HepG2 (cell line): ENCODE data around the gene MAFF. TPM values are rescaled to one million over a fixed set of nuclear protein-coding genes. Genes with fewer than 3 reads are reported as not detected.

ENCODE experiments used
- ARNT2 ChIP-seq: sonication (generic); formaldehyde crosslinking; IDR thresholded peaks from 2 replicates; pipeline ENCODE4 v1.8.0; 2022; ENCODE audit warnings: mild to moderate bottlenecking, low read depth, missing genetic modification reagents, moderate library complexity
- BCL6 ChIP-seq: IDR thresholded peaks from 2 replicates; pipeline ENCODE4 v1.6.1; 2016; ENCODE audit warnings: missing genetic modification reagents, missing compliant biosample characterization
- CAMTA2 ChIP-seq: sonication (generic); formaldehyde crosslinking; IDR thresholded peaks from 2 replicates; pipeline ENCODE4 v1.4.0; 2020; ENCODE audit warnings: mild to moderate bottlenecking, missing genetic modification reagents, borderline replicate concordance
- ELF3 ChIP-seq: IDR thresholded peaks from 2 replicates; pipeline ENCODE4 v1.6.1; 2016; ENCODE audit warnings: missing genetic modification reagents, missing compliant biosample characterization
- HMG20A ChIP-seq: IDR thresholded peaks from 2 replicates; pipeline ENCODE4 v1.6.1; 2016; ENCODE audit warnings: borderline replicate concordance
- IRF2 ChIP-seq: IDR thresholded peaks from 2 replicates; pipeline ENCODE4 v1.6.1; 2018; ENCODE audit warnings: missing genetic modification reagents, missing compliant biosample characterization
- ISL2 ChIP-seq: sonication (generic); formaldehyde crosslinking; IDR thresholded peaks from 2 replicates; pipeline ENCODE4 v1.5.0; 2020; ENCODE audit warnings: missing genetic modification reagents
- KDM6A ChIP-seq: IDR thresholded peaks from 2 replicates; pipeline ENCODE4 v1.6.1; 2016; ENCODE audit warnings: low read depth
- PITX1 ChIP-seq: sonication (generic); formaldehyde crosslinking; IDR thresholded peaks from 2 replicates; pipeline ENCODE4 v1.5.1; 2020; ENCODE audit warnings: mild to moderate bottlenecking, missing genetic modification reagents
- RFXANK ChIP-seq: IDR thresholded peaks from 2 replicates; pipeline ENCODE4 v1.6.1; 2016
- SAP130 ChIP-seq: IDR thresholded peaks from 2 replicates; pipeline ENCODE4 v1.6.1; 2016; ENCODE audit warnings: low read depth
- SMAD3 ChIP-seq: sonication (generic); formaldehyde crosslinking; IDR thresholded peaks from 2 replicates; pipeline ENCODE4 v1.4.0; 2020; ENCODE audit warnings: missing genetic modification reagents
- STAG1 ChIP-seq: sonication (generic); formaldehyde crosslinking; IDR thresholded peaks from 2 replicates; pipeline ENCODE4 v1.4.0; 2020; ENCODE audit warnings: missing genetic modification reagents
- ZBTB7B ChIP-seq: sonication (generic); formaldehyde crosslinking; IDR thresholded peaks from 2 replicates; pipeline ENCODE4 v1.4.0; 2020; ENCODE audit warnings: missing genetic modification reagents
- ZNF10 ChIP-seq: sonication (generic); formaldehyde crosslinking; IDR thresholded peaks from 2 replicates; pipeline ENCODE4 v1.4.0; 2020; ENCODE audit warnings: mild to moderate bottlenecking, low read depth, missing genetic modification reagents, borderline replicate concordance
- ZNF121 ChIP-seq: sonication (generic); formaldehyde crosslinking; IDR thresholded peaks from 2 replicates; pipeline ENCODE4 v1.5.0; 2020; ENCODE audit warnings: mild to moderate bottlenecking, missing genetic modification reagents
- ZNF138 ChIP-seq: sonication (generic); formaldehyde crosslinking; IDR thresholded peaks from 2 replicates; pipeline ENCODE4 v1.5.0; 2020; ENCODE audit warnings: mild to moderate bottlenecking, low read depth, missing genetic modification reagents
- ZNF253 ChIP-seq: sonication (generic); formaldehyde crosslinking; IDR thresholded peaks from 2 replicates; pipeline ENCODE4 v1.8.0; 2022; ENCODE audit warnings: mild to moderate bottlenecking, missing genetic modification reagents, borderline replicate concordance
- ZNF3 ChIP-seq: IDR thresholded peaks from 2 replicates; pipeline ENCODE4 v1.7.0; 2017; ENCODE audit warnings: inconsistent platforms
- ZNF468 ChIP-seq: sonication (generic); formaldehyde crosslinking; IDR thresholded peaks from 2 replicates; pipeline ENCODE4 v1.8.0; 2022; ENCODE audit warnings: mild to moderate bottlenecking, moderate library complexity, missing genetic modification reagents
- ZNF713 ChIP-seq: sonication (generic); formaldehyde crosslinking; IDR thresholded peaks from 2 replicates; pipeline ENCODE4 v1.4.0; 2020; ENCODE audit warnings: mild to moderate bottlenecking, missing genetic modification reagents
- ZNF775 ChIP-seq: sonication (generic); formaldehyde crosslinking; IDR thresholded peaks from 2 replicates; pipeline ENCODE4 v1.4.0; 2020; ENCODE audit warnings: missing genetic modification reagents, mild to moderate bottlenecking, moderate library complexity, borderline replicate concordance
- ZSCAN20 ChIP-seq: sonication (generic); formaldehyde crosslinking; IDR thresholded peaks from 2 replicates; pipeline ENCODE4 v1.4.0; 2020; ENCODE audit warnings: missing genetic modification reagents, mild to moderate bottlenecking, borderline replicate concordance
- polyA plus RNA-seq, 8 experiments: library from polyadenylated mRNA; depleted of rRNA in 3 of 8; stranded (reverse) in 7 of 8; unstranded in 1 of 8; fragments of >200 nt; fragmentation: Illumina TruSeq in 4 of 8; extraction: Trizol in 4 of 8; gene quantifications; 2 replicates each; pipeline versions ENCODE4 v1.2.1 to v1.2.3, GENCODE V29; 2011 to 2016; ENCODE audit warnings: low read depth in 4 of 8, missing spikeins in 1 of 8, mixed read lengths in 1 of 8; ENCODE audit not compliant: insufficient read depth in 1 of 8
- total RNA-seq, 5 experiments: library from RNA; depleted of rRNA; stranded (reverse); fragments of >200 nt; fragmentation: Illumina TruSeq; extraction: Trizol; gene quantifications; 2 replicates each; pipeline ENCODE4 v1.2.3, GENCODE V29; 2016; ENCODE audit warnings: low read depth in 1 of 5
- TF ChIP-seq, protein P1 (sequence below): sonication (generic); formaldehyde crosslinking; conservative IDR thresholded peaks from 2 replicates; pipeline ENCODE4 v1.4.0; 2020; ENCODE audit warnings: missing genetic modification reagents
- TF ChIP-seq, protein P2 (sequence below): sonication (generic); formaldehyde crosslinking; IDR thresholded peaks from 2 replicates; pipeline ENCODE4 v1.5.0; 2020; ENCODE audit warnings: missing genetic modification reagents
- TF ChIP-seq, protein P3 (sequence below): sonication (generic); formaldehyde crosslinking; IDR thresholded peaks from 2 replicates; pipeline ENCODE4 v1.4.0; 2020; ENCODE audit warnings: missing genetic modification reagents, mild to moderate bottlenecking, borderline replicate concordance
- TF ChIP-seq, protein P4 (sequence below): sonication (generic); formaldehyde crosslinking; IDR thresholded peaks from 2 replicates; pipeline ENCODE4 v1.4.0; 2020; ENCODE audit warnings: missing genetic modification reagents, borderline replicate concordance

The MAFF gene
- total and polyA plus RNA-seq, 2 of the 13 experiments (the other 11 are each of a cell fraction or from before 2014, with no cell fraction given) = 5.4 to 14.3 TPM

DNA sequence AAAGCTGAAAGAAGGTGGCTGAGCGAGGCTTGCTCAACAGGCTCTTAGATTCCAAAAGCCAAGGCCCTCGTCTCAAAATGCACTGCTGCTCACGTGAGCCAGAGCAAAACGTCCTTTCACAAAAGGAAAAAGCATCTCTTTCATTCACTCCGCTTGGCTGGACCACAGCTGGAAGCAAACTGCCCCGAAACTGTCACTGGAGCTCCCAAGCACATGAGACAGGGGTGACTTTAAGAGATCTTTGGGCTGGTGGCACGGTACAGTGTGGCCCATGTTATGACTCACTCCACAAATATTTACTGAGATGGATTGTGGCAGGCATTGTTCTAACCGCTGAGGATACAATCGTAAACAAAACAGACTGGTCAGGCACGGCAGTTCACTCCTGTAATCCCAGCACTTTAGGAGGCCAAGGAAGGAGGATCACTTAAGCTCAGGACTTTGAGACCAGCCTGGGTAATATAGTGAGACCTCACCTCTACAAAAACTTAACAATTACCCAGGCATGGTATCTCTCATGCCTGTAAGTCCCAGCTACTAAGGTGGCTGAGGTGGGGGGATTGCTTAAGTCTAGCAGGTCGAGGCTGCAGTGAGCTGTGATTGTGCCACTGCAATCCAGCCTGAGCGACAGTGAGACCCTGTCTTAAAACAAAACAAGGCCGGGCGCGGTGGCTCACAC is 23.7 kb upstream of the MAFF start (continued):
- TF ChIP-seq IRF2 (CRISPR knock-in tag) = peak; percentile 80
- peak; percentile 65; the same call in 1 of the 2 replicates for TF ChIP-seq BCL6 (CRISPR knock-in tag)
- TF ChIP-seq, protein P1, sequence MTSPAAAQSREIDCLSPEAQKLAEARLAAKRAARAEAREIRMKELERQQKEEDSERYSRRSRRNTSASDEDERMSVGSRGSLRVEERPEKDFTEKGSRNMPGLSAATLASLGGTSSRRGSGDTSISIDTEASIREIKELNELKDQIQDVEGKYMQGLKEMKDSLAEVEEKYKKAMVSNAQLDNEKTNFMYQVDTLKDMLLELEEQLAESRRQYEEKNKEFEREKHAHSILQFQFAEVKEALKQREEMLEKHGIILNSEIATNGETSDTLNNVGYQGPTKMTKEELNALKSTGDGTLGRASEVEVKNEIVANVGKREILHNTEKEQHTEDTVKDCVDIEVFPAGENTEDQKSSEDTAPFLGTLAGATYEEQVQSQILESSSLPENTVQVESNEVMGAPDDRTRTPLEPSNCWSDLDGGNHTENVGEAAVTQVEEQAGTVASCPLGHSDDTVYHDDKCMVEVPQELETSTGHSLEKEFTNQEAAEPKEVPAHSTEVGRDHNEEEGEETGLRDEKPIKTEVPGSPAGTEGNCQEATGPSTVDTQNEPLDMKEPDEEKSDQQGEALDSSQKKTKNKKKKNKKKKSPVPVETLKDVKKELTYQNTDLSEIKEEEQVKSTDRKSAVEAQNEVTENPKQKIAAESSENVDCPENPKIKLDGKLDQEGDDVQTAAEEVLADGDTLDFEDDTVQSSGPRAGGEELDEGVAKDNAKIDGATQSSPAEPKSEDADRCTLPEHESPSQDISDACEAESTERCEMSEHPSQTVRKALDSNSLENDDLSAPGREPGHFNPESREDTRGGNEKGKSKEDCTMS (CRISPR knock-in tag) = no peak
- TF ChIP-seq ZNF775 (CRISPR knock-in tag) = no peak
- TF ChIP-seq ZNF138 (CRISPR knock-in tag) = no peak
- peak; percentile 97 for TF ChIP-seq SAP130 (CRISPR knock-in tag)
- TF ChIP-seq ZNF468 (CRISPR knock-in tag) = no peak
- no peak for TF ChIP-seq ZNF10 (CRISPR knock-in tag)
- no peak for TF ChIP-seq RFXANK (CRISPR knock-in tag)
- no peak for TF ChIP-seq ZNF713 (CRISPR knock-in tag)
- TF ChIP-seq, protein P2, sequence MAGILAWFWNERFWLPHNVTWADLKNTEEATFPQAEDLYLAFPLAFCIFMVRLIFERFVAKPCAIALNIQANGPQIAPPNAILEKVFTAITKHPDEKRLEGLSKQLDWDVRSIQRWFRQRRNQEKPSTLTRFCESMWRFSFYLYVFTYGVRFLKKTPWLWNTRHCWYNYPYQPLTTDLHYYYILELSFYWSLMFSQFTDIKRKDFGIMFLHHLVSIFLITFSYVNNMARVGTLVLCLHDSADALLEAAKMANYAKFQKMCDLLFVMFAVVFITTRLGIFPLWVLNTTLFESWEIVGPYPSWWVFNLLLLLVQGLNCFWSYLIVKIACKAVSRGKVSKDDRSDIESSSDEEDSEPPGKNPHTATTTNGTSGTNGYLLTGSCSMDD (CRISPR knock-in tag) = no peak
- peak; percentile 64; the same call in 1 of the 2 replicates for TF ChIP-seq PITX1
- TF ChIP-seq ZSCAN20 = no peak
- TF ChIP-seq SMAD3 = peak; percentile 39; the same call in 1 of the 2 replicates
- TF ChIP-seq ZBTB7B (CRISPR knock-in tag) = peak; percentile 19; the same call in 1 of the 2 replicates
- peak; percentile 27; the same call in 1 of the 2 replicates for TF ChIP-seq ZNF3 (CRISPR knock-in tag)
- TF ChIP-seq ELF3 (CRISPR knock-in tag) = peak; percentile 78; the same call in 1 of the 2 replicates
- no peak for TF ChIP-seq ZNF253
- no peak for TF ChIP-seq STAG1 (CRISPR knock-in tag)
- TF ChIP-seq ARNT2 (CRISPR knock-in tag) = no peak
- TF ChIP-seq CAMTA2 (CRISPR knock-in tag) = no peak
- peak; percentile 54; the same call in 1 of the 2 replicates for TF ChIP-seq KDM6A (CRISPR knock-in tag)
- TF ChIP-seq, protein P3, sequence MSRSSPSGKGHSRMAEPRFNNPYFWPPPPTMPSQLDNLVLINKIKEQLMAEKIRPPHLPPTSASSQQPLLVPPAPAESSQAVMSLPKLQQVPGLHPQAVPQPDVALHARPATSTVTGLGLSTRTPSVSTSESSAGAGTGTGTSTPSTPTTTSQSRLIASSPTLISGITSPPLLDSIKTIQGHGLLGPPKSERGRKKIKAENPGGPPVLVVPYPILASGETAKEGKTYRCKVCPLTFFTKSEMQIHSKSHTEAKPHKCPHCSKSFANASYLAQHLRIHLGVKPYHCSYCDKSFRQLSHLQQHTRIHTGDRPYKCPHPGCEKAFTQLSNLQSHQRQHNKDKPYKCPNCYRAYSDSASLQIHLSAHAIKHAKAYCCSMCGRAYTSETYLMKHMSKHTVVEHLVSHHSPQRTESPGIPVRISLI = no peak; the same call in 1 of the 2 replicates
- TF ChIP-seq ZNF121 (CRISPR knock-in tag) = no peak; the same call in 1 of the 2 replicates
- peak; percentile 78; the same call in 1 of the 2 replicates for TF ChIP-seq HMG20A
- peak; percentile 39; the same call in 1 of the 2 replicates for TF ChIP-seq ISL2
- TF ChIP-seq, protein P4, sequence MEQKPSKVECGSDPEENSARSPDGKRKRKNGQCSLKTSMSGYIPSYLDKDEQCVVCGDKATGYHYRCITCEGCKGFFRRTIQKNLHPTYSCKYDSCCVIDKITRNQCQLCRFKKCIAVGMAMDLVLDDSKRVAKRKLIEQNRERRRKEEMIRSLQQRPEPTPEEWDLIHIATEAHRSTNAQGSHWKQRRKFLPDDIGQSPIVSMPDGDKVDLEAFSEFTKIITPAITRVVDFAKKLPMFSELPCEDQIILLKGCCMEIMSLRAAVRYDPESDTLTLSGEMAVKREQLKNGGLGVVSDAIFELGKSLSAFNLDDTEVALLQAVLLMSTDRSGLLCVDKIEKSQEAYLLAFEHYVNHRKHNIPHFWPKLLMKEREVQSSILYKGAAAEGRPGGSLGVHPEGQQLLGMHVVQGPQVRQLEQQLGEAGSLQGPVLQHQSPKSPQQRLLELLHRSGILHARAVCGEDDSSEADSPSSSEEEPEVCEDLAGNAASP (CRISPR knock-in tag) = peak; percentile 71; the same call in 1 of the 2 replicates
